A549 (cell line): Measurements from ENCODE around the gene LDLRAD3.

Experiments
- BCL3 ChIP-seq: fragments of >200 bp; sonication (Bioruptor Twin); formaldehyde crosslinking; IDR thresholded peaks from 3 replicates; pipeline ENCODE4 v1.6.1; 2016
- CTCF ChIP-seq: fragments of >200 bp; sonication (Bioruptor Twin); formaldehyde crosslinking; IDR thresholded peaks from 3 replicates; pipeline ENCODE4 v1.5.1; 2016
- ESRRA ChIP-seq: fragments of 150-350 bp; IDR thresholded peaks from 2 replicates; pipeline ENCODE4 v1.6.1; 2014; ENCODE audit warnings: mild to moderate bottlenecking, low read length, borderline replicate concordance
- HOXA7 ChIP-seq: fragments of 250-450 bp; sonication (Bioruptor Pico); IDR thresholded peaks from 2 replicates; pipeline ENCODE4 v1.5.0; 2020; ENCODE audit warnings: mild to moderate bottlenecking, moderate library complexity
- NFE2L2 ChIP-seq: fragments of 150-350 bp; conservative IDR thresholded peaks from 2 replicates; pipeline ENCODE4 v1.6.1; 2014; ENCODE audit warnings: low read length
- POLR2A ChIP-seq: IDR thresholded peaks from 2 replicates; pipeline ENCODE4 v1.6.1; 2012; ENCODE audit warnings: mild to moderate bottlenecking, low read length
- RNF2 ChIP-seq: fragments of 200-600 bp; sonication (generic); IDR thresholded peaks from 2 replicates; pipeline ENCODE4 v1.6.1; 2016; ENCODE audit warnings: low read depth, mild to moderate bottlenecking, antibody characterized with exemption, moderate library complexity, borderline replicate concordance
- TF ChIP-seq, protein P1 (sequence below): IDR thresholded peaks from 2 replicates; pipeline ENCODE4 v1.6.1; 2012

- TF ChIP-seq, protein P1, sequence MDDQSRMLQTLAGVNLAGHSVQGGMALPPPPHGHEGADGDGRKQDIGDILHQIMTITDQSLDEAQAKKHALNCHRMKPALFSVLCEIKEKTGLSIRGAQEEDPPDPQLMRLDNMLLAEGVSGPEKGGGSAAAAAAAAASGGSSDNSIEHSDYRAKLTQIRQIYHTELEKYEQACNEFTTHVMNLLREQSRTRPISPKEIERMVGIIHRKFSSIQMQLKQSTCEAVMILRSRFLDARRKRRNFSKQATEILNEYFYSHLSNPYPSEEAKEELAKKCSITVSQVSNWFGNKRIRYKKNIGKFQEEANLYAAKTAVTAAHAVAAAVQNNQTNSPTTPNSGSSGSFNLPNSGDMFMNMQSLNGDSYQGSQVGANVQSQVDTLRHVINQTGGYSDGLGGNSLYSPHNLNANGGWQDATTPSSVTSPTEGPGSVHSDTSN = no peak
- TF ChIP-seq CTCF (no peak), POLR2A (no peak), RNF2 (no peak), HOXA7 (no peak), ESRRA (no peak), BCL3 (no peak), NFE2L2 (no peak)
Observed at GRCh38 chr11:36195496-36196354, 251.9 kb downstream of the LDLRAD3 start.
